Measurements from ENCODE around the gene NELFE.

NELFE gene

GRCh38 chr6:31970604-31971271 lies 12.0 kb upstream of the NELFE start:
- peak overlapping the region; percentile 83 for H3K4me3 ChIP-seq (ENCODE audit: low read depth, low read length)
- no peak for TF ChIP-seq CTCF (IDR thresholded peaks at IDR 0.05; ENCODE audit: low read depth, low read length)

DNA sequence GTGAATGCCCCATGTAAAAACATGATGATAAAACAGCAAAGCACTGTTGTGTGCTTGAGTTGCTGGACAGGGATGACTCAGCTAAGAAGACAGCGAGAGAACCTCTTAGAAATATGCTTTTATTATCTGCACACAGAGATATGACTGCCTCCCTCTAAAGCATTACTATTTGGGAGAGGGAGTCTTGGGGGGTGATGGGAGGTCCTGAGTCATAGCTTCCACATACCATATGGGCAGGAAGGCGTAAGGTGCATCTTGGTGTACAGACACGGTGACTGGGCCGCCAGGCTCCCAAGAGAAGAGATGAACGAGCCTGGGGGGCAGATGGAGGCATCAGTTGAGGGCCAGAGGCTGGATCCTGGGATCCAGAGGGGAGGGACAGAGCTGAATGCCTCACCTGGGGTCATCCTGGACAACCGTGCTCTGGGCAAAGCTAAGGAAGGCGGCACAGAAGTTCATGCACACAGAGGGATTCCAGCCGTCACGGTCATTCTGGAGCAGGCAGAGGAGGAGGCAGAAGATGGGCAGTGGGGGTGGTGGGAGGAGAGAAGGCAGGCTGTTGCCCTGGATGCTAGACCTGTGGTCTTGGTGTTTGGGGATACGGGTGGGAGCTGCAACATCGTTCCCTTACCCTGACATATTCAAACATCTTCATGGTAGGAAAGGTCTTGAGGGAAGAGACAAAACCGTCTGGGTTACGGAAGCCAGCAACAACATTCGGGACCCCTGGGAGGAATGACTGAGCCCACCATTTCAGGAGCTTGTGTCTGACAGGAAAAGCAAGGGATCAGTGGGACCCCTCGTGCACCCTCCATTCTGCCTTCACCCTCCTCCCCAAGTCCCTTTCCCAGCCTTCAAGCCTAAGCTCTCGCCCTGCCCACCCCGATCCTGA lies 11.2 kb upstream of the NELFE start:
- TF ChIP-seq CTCF (IDR thresholded peaks at IDR 0.05; ENCODE audit: low read depth, low read length), result no peak
- H3K4me3 ChIP-seq (ENCODE audit: low read depth, low read length), result no peak overlapping the region

GRCh38 chr6:31968791-31969711 lies 10.3 kb upstream of the NELFE start:
- no peak for TF ChIP-seq CTCF (IDR thresholded peaks at IDR 0.05; ENCODE audit: low read depth, low read length)
- no peak overlapping the region for H3K4me3 ChIP-seq (ENCODE audit: low read depth, low read length)

GRCh38 chr6:31968326-31968725 lies 9.6 kb upstream of the NELFE start:
- H3K4me3 ChIP-seq (ENCODE audit: low read depth, low read length), result no peak overlapping the region
- TF ChIP-seq CTCF (IDR thresholded peaks at IDR 0.05; ENCODE audit: low read depth, low read length), result no peak

GRCh38 chr6:31967926-31968320 lies 9.2 kb upstream of the NELFE start:
- no peak overlapping the region for H3K4me3 ChIP-seq (ENCODE audit: low read depth, low read length)
- no peak for TF ChIP-seq CTCF (IDR thresholded peaks at IDR 0.05; ENCODE audit: low read depth, low read length)

DNA sequence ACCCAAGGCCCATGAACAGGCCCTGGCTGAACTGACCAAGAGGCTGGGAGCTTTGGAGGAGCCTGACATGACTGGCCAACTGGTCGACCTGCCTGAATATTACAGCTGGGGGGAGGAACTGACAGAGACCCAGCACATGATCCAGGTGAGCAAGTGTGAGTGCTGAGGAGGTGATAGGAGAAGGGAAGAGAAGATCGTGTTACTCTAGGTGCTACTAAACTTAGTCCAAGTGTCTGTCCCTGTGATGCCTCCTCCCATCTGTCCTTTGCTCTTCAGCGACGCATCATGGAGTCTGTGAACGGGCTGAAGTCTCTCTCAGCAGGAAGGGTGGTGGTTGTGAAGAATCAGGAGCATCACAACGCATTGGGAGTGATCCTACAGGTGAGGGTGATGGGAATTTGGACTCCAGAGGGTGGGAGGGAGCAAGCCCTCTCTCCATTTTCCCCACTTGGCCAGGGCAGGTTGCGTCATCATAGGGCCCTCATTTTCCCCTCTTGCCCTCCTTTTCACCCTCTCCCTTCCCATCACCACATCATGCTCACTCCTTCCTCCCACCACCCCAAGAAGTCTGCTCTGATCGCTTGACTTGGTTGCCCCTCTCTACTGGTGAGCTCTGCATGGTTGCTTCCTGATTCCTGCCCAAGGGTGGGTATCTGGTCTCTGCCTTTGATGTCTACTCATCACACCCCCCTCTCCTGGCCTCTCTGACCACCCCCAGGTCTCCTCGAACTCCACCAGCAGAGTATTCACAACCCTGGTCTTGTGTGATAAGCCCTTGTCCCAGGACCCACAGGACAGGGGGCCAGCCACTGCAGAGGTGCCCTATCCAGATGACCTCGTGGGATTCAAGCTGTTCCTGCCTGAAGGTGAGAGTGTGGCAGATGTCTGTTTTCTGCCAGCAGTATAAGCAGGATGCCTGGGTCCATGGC lies 8.5 kb upstream of the NELFE start:
- no peak overlapping the region for H3K4me3 ChIP-seq (ENCODE audit: low read depth, low read length)
- TF ChIP-seq CTCF (IDR thresholded peaks at IDR 0.05; ENCODE audit: low read depth, low read length), result no peak

All from WI38 (cell line).